HG02852 (cell line): Measurements from ENCODE around the gene TFAP2A.
A peak's percentile ranks its signal among the peaks of the same experiment; 100 is the strongest.

Experiments
- ATAC-seq: cut with Tn5 transposase; IDR thresholded peaks from one replicate; pipeline ENCODE4 v1.9.1; 2021; ENCODE audit warnings: mild to moderate bottlenecking, moderate library complexity; ENCODE audit not compliant: unreplicated experiment

Gene TFAP2A

DNA sequence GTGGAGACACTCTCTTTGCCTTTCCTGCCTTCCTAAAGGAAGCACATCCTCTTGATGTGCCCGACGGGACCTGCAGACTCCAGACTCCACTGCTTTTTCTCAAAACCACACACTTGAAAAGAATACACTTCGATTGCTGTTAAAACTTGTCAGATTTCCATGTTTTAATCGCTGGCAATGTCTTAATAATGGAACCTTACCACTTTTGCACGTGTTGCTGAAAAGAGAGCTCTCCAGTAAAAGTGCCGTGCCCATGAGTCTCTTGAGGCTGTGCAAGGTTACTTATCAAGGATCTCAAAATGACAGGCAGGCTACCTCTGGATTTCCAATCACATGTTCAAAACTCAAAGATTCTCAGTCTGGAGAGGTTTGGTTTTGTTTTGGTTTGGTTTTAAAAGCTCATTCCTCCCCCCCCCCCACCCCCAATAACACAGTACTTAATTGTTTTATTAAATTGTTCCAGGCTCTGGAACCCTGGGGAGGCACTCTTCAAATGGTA, 12.0 kb upstream of the TFAP2A start:
- ATAC-seq: no peak

DNA sequence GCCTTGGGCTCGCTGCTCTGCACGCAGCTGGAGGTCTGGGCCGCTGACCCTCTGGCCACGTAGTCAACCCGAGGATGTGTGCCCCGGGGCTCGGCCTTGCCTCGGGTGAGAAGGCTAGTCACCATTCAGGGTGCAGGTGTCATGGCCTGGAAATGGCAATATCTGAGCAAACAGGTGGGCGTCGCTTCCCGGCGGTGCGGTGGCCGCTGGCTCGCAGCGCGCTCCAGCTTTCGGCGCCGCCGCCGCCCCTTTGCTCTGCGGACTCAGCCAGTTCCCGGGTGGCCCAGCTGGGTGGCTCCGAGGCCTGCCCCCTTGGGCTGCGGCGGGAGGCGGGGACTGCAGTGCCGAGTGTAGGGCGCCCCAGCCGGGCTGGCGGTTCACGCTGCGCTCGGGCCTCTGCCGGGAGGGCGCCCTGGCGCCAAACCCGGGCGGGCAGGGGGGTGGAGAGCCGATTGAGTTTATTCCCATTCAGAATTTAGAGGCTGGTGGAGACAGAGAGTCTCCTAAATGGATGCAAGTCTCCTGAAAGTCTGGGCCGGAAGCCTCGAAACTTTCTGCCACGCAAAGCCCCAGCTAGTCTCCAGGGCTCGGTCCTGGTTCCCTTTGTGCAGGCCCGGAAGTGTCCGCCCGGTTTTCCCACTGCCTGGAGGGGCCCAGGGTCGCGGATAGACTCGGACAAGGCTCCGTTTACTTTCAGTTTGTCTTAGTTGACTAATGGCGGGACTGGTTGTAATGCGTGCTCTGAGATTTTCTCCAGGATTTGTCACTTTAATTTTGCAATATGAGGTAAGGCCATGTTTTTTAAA, 11.3 kb upstream of the TFAP2A start:
- peak; percentile 56 for ATAC-seq

DNA sequence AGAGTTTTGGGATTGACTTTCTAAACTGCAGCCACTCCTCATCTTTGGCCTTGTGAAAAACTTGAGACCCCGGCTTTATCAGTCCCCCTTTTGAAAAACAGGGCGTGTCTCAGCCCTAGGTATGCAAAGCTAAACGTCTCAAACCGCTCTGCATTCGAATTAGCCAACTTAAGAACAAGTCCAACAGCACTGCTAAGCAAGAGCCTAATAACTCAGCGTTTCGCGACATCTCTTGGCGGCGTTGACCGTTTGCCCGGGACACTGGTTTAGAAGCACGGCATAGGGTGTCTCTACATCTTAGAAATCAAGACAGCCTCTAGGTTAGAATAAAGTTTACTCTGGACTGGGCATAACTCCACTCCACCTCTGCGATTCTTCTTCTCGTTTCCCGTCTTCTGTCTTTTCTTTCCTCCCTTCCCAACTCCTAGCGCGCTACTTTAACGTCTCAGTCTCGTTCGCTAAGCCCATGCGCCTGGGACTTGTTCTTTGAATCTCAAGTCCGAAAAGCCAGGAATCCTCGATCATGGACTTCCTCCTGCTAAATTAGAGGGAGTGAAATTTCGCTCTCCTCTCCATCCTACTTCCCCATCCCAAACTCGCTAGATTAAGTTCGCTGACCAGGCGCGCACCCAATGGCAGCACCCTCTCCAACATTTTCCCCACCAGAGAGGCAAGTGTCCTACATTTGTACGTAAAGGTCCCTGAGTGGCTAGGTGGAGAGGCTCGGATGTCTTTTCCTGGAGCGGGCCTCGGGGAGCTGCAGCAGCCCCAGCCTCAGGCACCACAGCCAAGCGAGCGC, 10.5 kb upstream of the TFAP2A start:
- no peak for ATAC-seq

DNA sequence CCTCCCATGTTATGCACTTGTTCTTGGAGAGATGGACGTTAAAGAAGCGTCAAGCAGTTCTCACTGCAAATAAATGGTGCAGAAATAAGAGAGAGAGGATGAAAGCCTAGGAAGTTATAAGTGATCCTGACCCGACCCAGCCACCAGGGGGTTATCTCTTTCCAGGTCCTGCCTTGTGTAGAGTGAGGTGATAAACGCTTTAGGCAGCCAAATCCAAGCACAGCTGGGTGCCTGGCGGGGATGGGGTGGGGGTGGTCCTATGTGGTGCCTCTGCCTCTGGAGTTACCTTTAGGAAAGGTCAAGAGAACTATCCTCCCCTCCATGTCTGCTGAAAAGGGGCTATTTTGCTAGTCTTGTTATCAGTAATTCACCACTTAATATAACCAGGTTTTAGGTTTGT, 9.2 kb upstream of the TFAP2A start:
- ATAC-seq: no peak

DNA sequence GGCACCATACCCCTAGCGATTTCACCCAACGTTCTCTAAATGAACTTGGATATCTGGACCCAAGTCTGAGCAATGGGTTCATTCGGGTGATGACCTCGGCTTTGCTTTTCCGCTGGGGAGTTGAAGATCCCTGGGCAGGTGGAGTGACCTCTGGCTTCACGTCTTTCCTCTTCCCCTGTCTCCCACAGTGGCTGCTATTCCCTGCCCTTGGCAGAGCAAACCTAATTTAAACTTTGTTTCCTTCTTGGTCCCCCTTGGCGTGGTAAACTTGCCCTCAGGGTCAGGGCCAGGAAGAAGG, 7.8 kb upstream of the TFAP2A start:
- no peak for ATAC-seq

DNA sequence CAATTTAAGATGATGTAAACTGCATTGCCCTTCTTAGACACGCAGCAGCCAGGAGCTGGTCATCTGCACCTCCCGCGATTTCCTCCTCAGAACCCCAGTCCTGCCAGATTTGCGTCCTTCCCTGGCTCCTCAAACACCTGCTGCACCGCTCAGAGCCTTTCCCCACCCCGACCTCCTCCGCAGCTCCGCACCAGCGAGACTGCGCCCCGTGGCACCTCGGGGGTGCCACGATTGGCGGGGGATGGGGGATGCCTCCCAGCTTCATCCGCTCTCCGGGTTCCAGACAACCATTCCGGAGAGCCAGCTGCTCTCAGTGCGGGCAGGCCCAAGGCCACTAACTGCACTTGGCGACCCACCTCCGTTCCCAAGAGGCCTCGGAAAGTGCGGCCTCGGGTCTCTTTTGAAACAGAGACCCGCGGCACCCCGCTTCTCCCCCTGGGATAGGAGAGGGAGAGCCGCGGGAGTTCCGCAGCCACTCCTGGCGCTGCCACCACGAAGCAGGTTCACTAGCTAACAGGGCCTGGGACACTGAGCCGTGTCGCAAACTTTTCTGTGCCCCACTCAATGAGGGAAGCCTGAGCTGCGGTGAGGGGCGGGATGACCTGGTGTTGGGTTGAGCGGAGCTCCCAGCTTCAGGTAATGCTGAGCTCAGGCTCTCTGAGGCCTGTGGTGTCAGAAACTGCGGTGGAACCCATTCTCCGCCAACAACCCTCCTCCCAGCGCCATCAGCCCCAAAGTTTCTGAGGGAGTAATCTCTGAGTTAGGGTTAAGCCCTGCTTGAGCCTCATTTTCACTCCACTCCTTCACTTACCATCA, 7.3 kb upstream of the TFAP2A start:
- no peak for ATAC-seq

DNA sequence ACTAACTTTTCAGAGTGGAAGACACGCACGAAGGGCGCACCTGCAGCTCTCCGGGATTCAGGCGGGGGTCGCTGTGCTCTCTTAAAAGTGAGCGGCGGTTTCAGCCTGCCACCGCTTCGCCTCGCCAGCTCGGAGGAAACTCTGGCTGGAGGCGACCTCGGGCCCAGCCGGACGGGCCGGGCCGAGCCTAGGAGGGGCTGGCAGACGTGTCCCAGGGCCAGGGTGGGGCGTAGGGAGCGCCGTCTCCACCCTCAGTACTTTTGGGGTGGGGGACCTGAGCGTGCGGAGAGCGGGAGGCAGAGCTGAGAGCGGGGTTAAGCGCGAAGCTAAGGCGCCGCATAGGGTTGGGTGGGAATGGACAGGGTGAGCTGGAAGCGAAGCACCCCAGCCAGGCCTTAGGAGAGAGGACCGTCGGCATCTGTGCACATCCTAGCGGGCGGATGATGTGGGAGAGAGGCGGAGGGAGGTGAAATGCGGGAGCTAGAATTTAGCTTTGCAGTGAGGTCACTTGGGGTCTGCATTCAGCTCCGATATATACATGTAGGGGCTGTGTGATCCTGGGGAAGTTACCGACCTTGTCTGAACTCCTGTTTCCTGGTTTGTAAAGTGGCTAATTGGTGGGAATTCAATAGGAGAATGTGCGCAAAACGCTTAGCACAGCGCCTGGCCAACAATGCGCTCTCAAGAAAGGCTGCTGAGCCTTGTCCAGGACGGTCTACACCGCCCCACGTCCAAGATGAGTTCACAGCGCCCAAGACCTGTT, 6.5 kb upstream of the TFAP2A start:
- ATAC-seq: no peak

DNA sequence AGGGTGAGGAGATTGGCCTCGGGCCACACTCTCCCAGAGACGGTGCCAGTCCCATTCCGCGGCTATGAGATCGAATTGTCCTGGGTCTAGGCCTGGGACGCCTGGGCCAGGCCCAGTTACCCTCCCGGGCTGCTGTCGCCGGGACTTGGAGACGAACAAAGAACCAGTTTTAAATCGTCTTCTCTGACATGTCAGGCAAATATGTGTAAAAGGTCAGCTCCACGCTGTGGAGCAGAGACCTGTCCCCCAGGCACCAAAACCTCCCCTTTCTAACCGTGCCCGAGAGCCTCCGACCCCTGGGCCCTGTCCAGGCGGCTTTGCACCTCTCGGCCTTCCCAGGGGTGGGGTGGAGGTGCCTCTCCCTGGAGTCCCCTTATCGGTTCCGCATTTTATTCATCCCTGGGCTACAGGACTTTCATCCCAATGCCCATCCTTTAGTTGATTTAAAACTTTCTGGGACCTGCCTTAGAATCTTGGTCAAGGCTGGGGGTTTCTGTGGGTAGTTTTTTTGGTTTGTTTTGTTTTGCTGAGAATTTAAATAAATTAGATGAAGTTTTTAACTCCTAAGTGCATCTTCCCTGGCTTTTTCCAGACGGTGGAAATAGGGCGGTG, 5.8 kb upstream of the TFAP2A start:
- ATAC-seq: no peak

DNA sequence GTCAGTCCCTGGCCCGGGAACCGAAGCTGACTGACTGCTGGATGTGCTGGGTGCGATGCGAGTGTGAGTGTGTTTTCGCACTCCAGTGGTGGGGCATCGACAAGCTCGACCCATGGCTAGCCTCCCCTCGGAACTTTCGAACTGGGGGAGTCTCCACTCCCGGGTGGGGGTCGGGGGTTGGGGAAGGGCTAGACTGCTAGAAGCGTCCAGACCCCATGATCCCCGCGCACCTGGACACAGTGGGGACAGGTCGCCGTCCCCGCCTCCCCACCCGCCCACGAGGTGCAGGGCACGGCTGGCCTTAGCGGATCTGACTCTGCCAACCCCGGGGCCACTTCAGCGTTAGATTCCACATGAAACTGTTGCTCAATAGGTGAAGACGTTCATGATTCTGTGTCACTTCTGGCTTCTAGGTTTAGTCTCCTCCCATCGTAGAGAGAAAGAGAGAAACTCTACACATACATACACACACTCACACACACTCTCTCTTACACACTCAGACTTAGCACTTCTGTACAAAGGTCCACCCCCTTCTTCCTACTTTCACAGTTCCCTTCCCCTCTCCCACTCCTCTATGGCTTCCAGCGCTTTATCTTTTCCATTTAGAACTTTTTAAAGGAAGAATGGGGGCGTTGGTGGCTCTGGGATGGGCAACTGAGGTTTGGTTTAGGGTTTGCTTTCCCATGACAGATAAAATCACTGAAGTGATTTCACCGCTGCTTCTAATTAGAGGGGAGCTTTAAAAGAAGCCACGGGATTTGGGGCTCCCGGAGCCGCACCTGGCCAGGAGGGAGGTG, 5.1 kb upstream of the TFAP2A start:
- no peak for ATAC-seq

DNA sequence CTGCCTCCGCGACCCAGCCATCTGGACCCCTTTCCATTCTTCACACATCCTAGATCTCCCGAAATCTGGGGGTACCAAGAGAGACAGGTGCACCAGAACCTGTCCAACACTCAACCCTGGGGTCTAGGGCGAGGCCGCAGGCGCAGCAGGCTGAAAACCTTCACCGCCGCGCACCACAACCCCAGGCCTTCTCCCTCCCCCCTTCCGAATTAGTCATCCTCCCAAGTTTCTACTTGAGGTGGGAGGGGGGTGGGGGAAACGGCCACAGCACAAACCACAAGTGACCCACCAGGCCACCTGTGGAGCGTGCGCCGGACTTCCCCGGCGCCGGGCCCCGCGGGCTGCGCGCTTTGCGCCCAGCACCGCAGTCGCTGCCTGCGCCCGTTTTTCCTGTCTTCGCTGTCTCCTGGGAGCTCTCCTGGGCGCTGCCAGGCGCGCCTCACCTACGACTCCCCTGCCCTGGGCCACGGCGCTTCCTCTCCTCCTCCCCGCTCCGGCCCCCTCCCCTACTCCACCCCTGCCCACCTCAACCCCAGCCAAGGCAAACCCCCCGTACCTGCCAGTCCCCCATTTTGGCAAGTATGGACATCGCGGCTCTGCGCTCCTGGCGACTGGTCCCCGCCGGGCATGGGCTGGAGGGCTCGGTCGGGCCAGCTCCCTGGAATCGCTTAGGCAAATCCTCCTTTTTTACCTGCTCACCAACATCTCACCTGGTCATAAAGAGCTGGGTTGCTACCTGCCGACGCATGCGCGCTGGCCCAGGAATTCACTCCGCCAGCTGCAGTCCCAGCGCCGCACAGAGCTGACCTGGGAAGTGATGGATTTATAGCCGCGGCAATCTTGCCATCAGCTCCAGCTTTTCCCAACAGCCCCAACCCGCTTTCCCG, 4.2 kb upstream of the TFAP2A start:
- no peak for ATAC-seq

DNA sequence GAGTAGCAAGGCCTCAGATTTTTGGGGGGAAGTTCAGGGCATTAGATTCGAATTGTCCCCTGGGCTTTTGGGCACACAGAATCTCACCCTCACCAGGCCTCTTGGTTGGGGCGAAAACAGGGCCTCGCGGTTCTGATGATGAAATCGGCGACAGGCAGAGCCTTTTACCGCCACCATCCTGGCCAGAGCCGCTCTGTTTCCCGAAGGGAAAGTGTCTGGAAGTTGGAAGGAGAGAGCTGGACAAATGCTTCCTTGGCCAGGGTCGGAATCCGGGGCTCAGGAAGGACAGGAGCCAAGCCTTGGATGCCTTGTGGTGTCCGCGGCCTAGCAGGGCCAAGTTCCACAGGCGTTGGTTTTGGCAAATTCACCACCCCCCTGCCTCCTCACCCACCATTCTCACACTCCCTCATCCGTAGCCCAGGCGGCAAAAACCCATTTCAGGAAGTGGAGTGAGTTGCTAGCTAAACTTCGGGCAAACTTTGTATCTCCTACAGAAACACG, 3.5 kb upstream of the TFAP2A start:
- ATAC-seq: no peak

DNA sequence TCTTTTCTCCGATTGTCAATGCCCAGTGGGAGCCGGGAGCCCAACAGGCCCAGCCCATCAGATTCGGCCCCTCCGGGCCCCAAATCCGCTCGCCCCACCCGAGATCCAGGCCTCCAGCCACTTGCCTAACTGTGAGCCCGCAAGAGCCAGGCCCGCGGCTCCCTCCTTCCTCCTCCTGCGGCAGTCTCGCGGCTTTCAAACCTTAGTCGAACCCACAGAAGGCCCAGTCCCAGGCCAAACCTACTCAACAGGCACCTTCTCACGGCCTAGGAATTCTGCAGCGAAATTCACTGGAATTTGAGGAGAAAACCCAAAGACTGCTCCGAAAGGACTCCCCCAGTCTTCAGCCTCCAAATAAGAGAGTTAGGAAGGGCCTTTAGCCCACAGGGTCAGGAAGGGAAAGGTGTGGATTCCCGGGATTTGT, 2.8 kb upstream of the TFAP2A start:
- no peak for ATAC-seq

DNA sequence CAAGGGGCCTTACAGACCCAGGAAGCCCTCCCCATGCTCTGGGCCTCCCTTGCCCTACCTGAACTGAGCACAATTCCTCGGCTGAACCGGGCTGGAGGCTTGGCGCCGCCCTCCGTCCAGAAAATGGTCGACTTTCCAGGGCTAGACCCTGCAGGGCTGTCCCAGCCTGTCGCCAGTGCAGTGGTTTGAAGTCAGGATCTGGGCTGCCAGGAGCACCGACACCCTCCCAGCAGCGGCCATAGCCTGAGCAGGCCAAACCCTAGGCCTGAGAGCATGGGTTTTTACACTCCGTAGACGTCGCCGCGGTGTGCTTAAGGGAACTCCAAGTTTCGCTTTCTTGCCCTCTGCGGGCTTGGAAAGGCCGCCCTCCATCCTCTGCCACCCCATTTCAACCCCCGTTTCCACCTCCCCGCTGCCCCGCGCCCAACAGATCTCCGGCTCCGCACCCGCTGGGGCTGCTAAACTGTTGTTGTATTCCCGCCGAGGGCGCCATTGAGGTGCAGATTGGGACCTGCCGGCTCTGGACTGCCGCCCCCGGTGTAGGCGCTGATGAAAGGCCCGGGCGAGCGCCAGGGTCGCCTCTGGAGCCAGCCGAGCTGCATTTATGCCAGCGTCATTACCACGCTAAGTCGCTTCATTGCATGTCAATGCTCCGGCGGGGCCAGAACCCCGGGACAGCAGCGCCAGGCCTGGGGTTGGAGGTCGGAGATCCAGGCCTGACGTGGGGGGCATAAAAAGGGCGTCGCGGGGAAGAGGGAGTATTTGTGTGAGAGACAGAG, 2.2 kb upstream of the TFAP2A start:
- ATAC-seq: no peak

DNA sequence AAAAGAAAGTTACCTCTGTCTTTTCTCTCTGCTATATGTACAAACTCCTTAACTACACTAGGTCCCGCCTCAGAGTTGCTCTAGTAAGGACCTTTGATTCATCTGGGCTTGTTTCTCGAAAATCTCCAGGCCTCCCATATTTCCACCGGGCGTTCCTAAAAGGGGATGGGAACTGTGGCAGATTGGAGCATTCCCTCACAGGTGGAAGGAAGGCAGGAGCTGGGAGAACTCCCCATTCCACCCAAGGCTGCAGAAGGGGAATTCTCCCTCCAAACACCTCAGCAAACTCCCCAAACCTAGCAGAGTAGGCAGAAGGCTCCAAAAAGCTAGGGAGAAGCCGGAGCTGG, 1.6 kb upstream of the TFAP2A start:
- ATAC-seq: no peak

DNA sequence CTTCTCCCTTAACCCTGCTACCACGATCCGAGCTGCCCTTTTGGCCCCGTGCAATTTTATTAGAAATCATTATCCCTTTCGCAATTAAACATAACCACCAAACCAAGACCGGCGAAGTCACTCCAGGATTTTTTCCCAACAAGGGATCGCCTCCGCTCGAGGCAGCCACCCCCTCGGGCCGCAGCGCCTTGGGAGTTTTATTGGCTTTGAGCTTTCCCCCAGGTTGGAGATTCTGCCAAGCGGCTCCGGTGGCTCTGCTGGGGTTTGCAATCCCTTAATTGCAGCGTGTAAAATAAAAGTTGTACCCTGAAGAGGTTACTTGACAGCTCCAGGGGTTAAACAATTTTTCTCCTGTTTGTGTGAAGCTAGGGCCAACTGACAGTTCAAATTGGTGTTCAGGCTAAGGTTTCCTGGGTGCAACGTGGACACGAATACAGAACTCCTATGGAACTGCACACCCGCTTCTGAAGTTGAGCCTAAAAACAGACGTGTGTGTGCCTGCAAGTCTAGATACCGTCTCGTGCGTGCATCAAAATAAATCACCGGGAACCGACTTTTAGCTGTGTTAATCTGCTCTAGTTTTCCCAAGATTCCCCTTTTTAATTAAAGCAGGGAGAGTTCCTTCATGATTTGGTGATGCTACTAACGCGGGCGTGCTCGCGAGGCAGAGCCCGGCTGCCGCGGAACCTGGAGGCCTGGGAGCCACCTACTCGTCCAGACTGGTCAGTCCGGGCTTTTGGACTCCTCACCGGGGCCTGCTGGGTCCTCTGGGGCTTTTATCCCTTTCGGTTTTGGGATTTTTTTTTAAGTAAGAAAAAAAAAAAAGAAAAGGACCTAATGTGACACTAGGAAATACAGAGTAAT, 975 bp upstream of the TFAP2A start:
- no peak for ATAC-seq

DNA sequence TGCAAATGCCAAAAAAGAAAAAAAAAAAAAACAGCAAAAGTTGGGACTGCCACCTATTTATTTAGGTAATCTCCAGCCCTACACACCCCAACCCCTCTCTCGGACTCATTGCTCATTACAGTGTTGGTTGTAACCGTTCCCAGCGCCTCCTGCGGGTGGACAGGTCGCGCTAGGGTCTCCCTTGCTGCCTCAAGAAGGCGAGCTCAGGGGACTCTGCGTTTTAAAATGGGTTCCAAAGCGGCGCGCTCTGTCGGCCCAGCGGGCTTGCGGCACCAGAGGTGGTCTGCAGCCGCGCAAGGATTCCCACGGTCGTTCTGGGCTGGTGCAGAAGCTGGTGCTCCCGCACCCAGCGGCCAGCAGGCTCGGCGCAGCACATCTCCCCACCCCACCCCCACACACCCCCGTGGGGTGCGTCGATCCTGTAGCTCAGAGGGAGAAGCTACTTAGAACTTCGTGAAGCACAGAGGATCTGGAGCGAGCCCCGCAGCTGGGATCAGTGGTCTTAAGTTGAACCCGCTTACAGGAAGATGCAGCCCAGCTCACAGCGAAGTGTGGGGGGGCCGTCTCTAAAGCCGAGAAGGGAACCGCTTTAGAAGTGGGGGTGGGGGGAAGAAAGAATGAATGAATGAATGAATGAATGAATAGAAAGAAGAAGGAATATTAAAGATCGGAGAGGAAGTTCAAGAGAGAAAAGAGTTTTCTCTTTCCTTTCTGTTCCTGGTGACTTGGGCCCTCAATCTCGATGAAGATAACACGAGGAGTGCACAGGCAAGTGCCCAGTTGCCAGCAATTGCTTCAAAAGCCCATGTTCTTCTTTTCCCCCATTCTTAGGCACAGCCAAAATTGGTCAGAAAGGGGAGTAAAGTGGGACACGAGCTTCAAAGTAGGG, 780 bp downstream of the TFAP2A start:
- ATAC-seq: no peak
